ENCODE measurements around the gene RHOB. TPM values are rescaled to one million over a fixed set of nuclear protein-coding genes. Genes with fewer than 3 reads are reported as not detected.

The RHOB gene
- total and polyA plus RNA-seq, 2 experiments from 2014 or later, result 146 to 429 TPM

GRCh38 chr2:20481798-20482405 is 35.0 kb downstream of the RHOB start:
- no peaks in the 10 kb centered on the region for H3K27me3 ChIP-seq
- TF ChIP-seq, protein P1, sequence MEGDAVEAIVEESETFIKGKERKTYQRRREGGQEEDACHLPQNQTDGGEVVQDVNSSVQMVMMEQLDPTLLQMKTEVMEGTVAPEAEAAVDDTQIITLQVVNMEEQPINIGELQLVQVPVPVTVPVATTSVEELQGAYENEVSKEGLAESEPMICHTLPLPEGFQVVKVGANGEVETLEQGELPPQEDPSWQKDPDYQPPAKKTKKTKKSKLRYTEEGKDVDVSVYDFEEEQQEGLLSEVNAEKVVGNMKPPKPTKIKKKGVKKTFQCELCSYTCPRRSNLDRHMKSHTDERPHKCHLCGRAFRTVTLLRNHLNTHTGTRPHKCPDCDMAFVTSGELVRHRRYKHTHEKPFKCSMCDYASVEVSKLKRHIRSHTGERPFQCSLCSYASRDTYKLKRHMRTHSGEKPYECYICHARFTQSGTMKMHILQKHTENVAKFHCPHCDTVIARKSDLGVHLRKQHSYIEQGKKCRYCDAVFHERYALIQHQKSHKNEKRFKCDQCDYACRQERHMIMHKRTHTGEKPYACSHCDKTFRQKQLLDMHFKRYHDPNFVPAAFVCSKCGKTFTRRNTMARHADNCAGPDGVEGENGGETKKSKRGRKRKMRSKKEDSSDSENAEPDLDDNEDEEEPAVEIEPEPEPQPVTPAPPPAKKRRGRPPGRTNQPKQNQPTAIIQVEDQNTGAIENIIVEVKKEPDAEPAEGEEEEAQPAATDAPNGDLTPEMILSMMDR (IDR thresholded peaks at IDR 0.05; ENCODE audit: poor library complexity), result no peak
- TF ChIP-seq EZH2 (IDR thresholded peaks at IDR 0.05; ENCODE audit: borderline replicate concordance) (no peak), EZH2phosphoT487 (IDR thresholded peaks at IDR 0.05; ENCODE audit: low read depth, severe bottlenecking, unreplicated experiment) (no peak)
- no peaks in the 10 kb centered on the region for H3K9me2 ChIP-seq (replicated peaks; ENCODE audit: insufficient read depth)
- no peak overlapping the region for H3K4me2 ChIP-seq
- H3K9me3 ChIP-seq (ENCODE audit: low read depth), result no peaks in the 10 kb centered on the region
- H3K4me3 ChIP-seq, result no peak overlapping the region
- no peaks in the 10 kb centered on the region for H3K79me2 ChIP-seq
- no peaks in the 10 kb centered on the region for H4K20me1 ChIP-seq (ENCODE audit: insufficient read depth, poor library complexity, severe bottlenecking)
- no peak overlapping the region for H2AFZ ChIP-seq
- no peak overlapping the region for H3K27ac ChIP-seq
- no peaks in the 10 kb centered on the region for H3K4me1 ChIP-seq (ENCODE audit: insufficient read depth)
- no peaks in the 10 kb centered on the region for H3K36me3 ChIP-seq (replicated peaks; ENCODE audit: insufficient read depth, low read depth)
- WGBS (ENCODE audit: low lambda C conversion rate, missing lambda C conversion rate), result 81% methylated on average over 5 of the region's 5 CpGs
- DNase-seq (ENCODE audit: low spot score), result no peak

- no peaks in the 10 kb centered on the region for H3K4me1 ChIP-seq (ENCODE audit: insufficient read depth)
- H2AFZ ChIP-seq, result no peak overlapping the region
- no peaks in the 10 kb centered on the region for H3K36me3 ChIP-seq (replicated peaks; ENCODE audit: insufficient read depth, low read depth)
- no peak overlapping the region for H3K4me2 ChIP-seq
- no peaks in the 10 kb centered on the region for H3K9me2 ChIP-seq (replicated peaks; ENCODE audit: insufficient read depth)
- no peaks in the 10 kb centered on the region for H3K27me3 ChIP-seq
- no peaks in the 10 kb centered on the region for H4K20me1 ChIP-seq (ENCODE audit: insufficient read depth, poor library complexity, severe bottlenecking)
- 96% methylated on average over 3 of the region's 3 CpGs for WGBS (ENCODE audit: low lambda C conversion rate, missing lambda C conversion rate)
- no peak for DNase-seq (ENCODE audit: low spot score)
- H3K79me2 ChIP-seq, result no peaks in the 10 kb centered on the region
- H3K27ac ChIP-seq, result no peak overlapping the region
- TF ChIP-seq, protein P1 (IDR thresholded peaks at IDR 0.05; ENCODE audit: poor library complexity), result no peak
- no peak for TF ChIP-seq EZH2 (IDR thresholded peaks at IDR 0.05; ENCODE audit: borderline replicate concordance)
- no peak for TF ChIP-seq EZH2phosphoT487 (IDR thresholded peaks at IDR 0.05; ENCODE audit: low read depth, severe bottlenecking, unreplicated experiment)
- H3K4me3 ChIP-seq, result no peak overlapping the region
- H3K9me3 ChIP-seq (ENCODE audit: low read depth), result no peaks in the 10 kb centered on the region
These were observed 35.9 kb downstream of the RHOB start for GRCh38 chr2:20482725-20483124.

DNA sequence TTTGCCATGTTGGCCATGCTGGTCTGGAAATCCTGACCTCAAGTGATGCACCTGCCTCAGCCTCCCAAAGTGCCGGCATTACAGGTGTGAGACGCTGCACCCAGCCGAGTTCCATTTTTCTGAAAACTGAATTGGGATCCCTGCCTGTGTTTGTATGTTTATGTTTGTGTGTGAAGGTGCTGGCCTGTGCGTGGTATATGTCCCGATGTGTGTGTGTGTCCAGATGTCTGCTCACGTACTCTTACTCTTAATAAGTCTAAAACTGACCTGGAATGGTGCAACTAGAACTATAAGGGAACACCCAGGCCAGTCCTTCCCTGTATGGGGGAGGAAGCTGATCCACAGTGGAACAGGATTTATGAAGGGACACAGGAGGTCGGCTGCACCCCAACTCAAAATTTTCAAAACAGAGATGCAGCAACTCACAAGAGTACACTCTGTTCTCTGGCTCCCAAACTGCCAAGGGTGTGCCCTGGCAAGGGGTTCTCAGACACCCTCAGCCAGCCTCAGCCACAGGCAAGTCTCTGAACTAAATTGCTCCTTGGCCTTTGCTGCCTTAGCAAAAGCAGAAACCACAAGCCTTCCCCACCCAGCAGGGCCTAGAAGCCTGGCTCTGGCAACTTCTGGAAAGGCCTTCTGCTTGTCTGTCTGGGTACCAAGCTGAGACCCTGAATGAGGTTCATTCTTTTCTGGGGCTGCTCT is 36.5 kb downstream of the RHOB start:
- H3K9me2 ChIP-seq (replicated peaks; ENCODE audit: insufficient read depth), result no peaks in the 10 kb centered on the region
- no peaks in the 10 kb centered on the region for H3K9me3 ChIP-seq (ENCODE audit: low read depth)
- H3K4me1 ChIP-seq (ENCODE audit: insufficient read depth), result peaks cover 4% of the 10 kb centered on the region
- no peak for DNase-seq (ENCODE audit: low spot score)
- 89% methylated on average over 7 of the region's 7 CpGs for WGBS (ENCODE audit: low lambda C conversion rate, missing lambda C conversion rate)
- H3K27me3 ChIP-seq, result no peaks in the 10 kb centered on the region
- H4K20me1 ChIP-seq (ENCODE audit: insufficient read depth, poor library complexity, severe bottlenecking), result no peaks in the 10 kb centered on the region
- TF ChIP-seq EZH2phosphoT487 (IDR thresholded peaks at IDR 0.05; ENCODE audit: low read depth, severe bottlenecking, unreplicated experiment), result no peak
- TF ChIP-seq, protein P1 (IDR thresholded peaks at IDR 0.05; ENCODE audit: poor library complexity), result no peak
- no peak for TF ChIP-seq EZH2 (IDR thresholded peaks at IDR 0.05; ENCODE audit: borderline replicate concordance)
- no peak overlapping the region for H3K4me2 ChIP-seq
- H3K36me3 ChIP-seq (replicated peaks; ENCODE audit: insufficient read depth, low read depth), result no peaks in the 10 kb centered on the region
- no peak overlapping the region for H2AFZ ChIP-seq
- H3K79me2 ChIP-seq, result no peaks in the 10 kb centered on the region
- no peak overlapping the region for H3K4me3 ChIP-seq
- no peak overlapping the region for H3K27ac ChIP-seq

Data from hepatocyte (in vitro differentiated cells).